CD14-positive monocyte (primary cell): ENCODE results near the gene BCL2. TPM values are rescaled to one million over a fixed set of nuclear protein-coding genes. Genes with fewer than 3 reads are reported as not detected.

Experiments
- DNase-seq, 3 donors: peaks; one replicate each; pipeline ENCODE4 v3.0.0-alpha.2; 2011 to 2022
- H2AFZ ChIP-seq: 2 replicates; pipeline ENCODE4 v1.6.0; 2012; ENCODE audit warnings: mild to moderate bottlenecking, low read depth, low read length, inconsistent platforms; ENCODE audit not compliant: insufficient read depth, poor library complexity, severe bottlenecking
- H3K27ac ChIP-seq, 2 donors: 1 replicate in 1 of 2; 2 replicates in 1 of 2; pipeline ENCODE4 v1.5.1; 2012 to 2013; ENCODE audit warnings: low read length in 2 of 2, control low read depth in 1 of 2, inconsistent platforms in 1 of 2, low read depth in 1 of 2, mild to moderate bottlenecking in 1 of 2
- H3K27me3 ChIP-seq, 2 donors: one replicate each; pipeline versions ENCODE4 v1.6.0 to v1.6.1; 2011 to 2013; ENCODE audit warnings: low read length in 2 of 2; ENCODE audit not compliant: control insufficient read depth in 2 of 2, insufficient read depth in 2 of 2
- H3K36me3 ChIP-seq, 2 donors: replicated peaks in 1 of 2; 1 replicate in 1 of 2; 2 replicates in 1 of 2; pipeline versions ENCODE4 v1.5.1 to v1.6.1; 2012 to 2013; ENCODE audit warnings: low read length in 2 of 2, control low read depth in 1 of 2, inconsistent platforms in 1 of 2, mild to moderate bottlenecking in 1 of 2; ENCODE audit not compliant: insufficient read depth in 2 of 2, control insufficient read depth in 1 of 2
- H3K4me1 ChIP-seq, 2 donors: 1 replicate in 1 of 2; 2 replicates in 1 of 2; pipeline versions ENCODE4 v1.5.1 to v1.6.1; 2012 to 2013; ENCODE audit warnings: low read length in 2 of 2, control low read depth in 1 of 2, inconsistent platforms in 1 of 2, mild to moderate bottlenecking in 1 of 2, moderate library complexity in 1 of 2; ENCODE audit not compliant: insufficient read depth in 2 of 2, control insufficient read depth in 1 of 2
- H3K4me2 ChIP-seq: replicated peaks from 2 replicates; pipeline ENCODE3; 2012; ENCODE audit warnings: low read length, moderate library complexity, mild to moderate bottlenecking; ENCODE audit not compliant: poor library complexity, severe bottlenecking; ENCODE audit errors: extremely low read depth
- H3K4me3 ChIP-seq, 3 experiments: fragments of 200-600 bp in 1 of 3; sonication (generic) in 1 of 3; replicated peaks in 1 of 3; 1 replicate in 2 of 3; 2 replicates in 1 of 3; pipeline ENCODE4 v1.5.1; 2011 to 2013; ENCODE audit warnings: low read length in 3 of 3, mild to moderate bottlenecking in 3 of 3, control low read depth in 2 of 3, low read depth in 2 of 3, inconsistent platforms in 1 of 3, moderate library complexity in 1 of 3
- H3K79me2 ChIP-seq: 2 replicates; pipeline ENCODE4 v1.6.0; 2012; ENCODE audit warnings: mild to moderate bottlenecking, control low read depth, inconsistent platforms, low read length, moderate library complexity; ENCODE audit not compliant: insufficient read depth
- H3K9ac ChIP-seq: 2 replicates; pipeline ENCODE4 v1.6.0; 2017; ENCODE audit warnings: low read length, mild to moderate bottlenecking; ENCODE audit not compliant: insufficient read depth, poor library complexity, severe bottlenecking
- H3K9me3 ChIP-seq, 2 donors: replicated peaks in 1 of 2; 1 replicate in 1 of 2; 2 replicates in 1 of 2; pipeline versions ENCODE4 v1.5.1 to v1.6.1; 2012 to 2013; ENCODE audit warnings: low read length in 2 of 2, control low read depth in 1 of 2; ENCODE audit not compliant: control insufficient read depth in 1 of 2, insufficient read depth in 1 of 2
- H4K20me1 ChIP-seq: 2 replicates; pipeline ENCODE4 v1.6.0; 2012; ENCODE audit warnings: mild to moderate bottlenecking, low read length, control low read depth, moderate library complexity; ENCODE audit not compliant: insufficient read depth
- H3K27ac Mint-ChIP-seq, 7 donors: one replicate each; pipeline ENCODE4 v1.8.0; 2020; ENCODE audit warnings: mild to moderate bottlenecking in 7 of 7, mixed read lengths in 7 of 7, moderate library complexity in 6 of 7, inconsistent platforms in 2 of 7
- H3K27me3 Mint-ChIP-seq, 3 donors: one replicate each; pipeline ENCODE4 v1.8.0; 2021 to 2022; ENCODE audit warnings: low read depth in 3 of 3, mild to moderate bottlenecking in 3 of 3, mixed read lengths in 3 of 3, moderate library complexity in 3 of 3, inconsistent platforms in 1 of 3
- H3K36me3 Mint-ChIP-seq, 2 donors: one replicate each; pipeline ENCODE4 v1.8.0; 2020; ENCODE audit warnings: mixed read lengths in 2 of 2, inconsistent platforms in 1 of 2, mild to moderate bottlenecking in 1 of 2
- H3K4me1 Mint-ChIP-seq: one replicate; pipeline ENCODE4 v1.8.0; 2020; ENCODE audit warnings: mild to moderate bottlenecking, mixed read lengths
- H3K4me3 Mint-ChIP-seq, 2 donors: one replicate each; pipeline ENCODE4 v1.8.0; 2020; ENCODE audit warnings: mild to moderate bottlenecking in 2 of 2, mixed read lengths in 2 of 2, moderate library complexity in 1 of 2
- H3K9me3 Mint-ChIP-seq, 7 donors: one replicate each; pipeline ENCODE4 v1.8.0; 2020 to 2022; ENCODE audit warnings: mixed read lengths in 7 of 7, mild to moderate bottlenecking in 6 of 7, moderate library complexity in 6 of 7, inconsistent platforms in 2 of 7
- WGBS: methylation state at CpG from one replicate; pipeline ENCODE4 v1.1.5; 2013; ENCODE audit warnings: missing lambda C conversion rate; ENCODE audit not compliant: insufficient coverage; 5-methylcytosine and 5-hydroxymethylcytosine counted together
- intact Hi-C, 2 donors: fragments of 100-400 bp; cut with micrococcal nuclease; formaldehyde crosslinking; loops; one replicate each; pipeline versions ENCODE4 v1.15.0 to v1.15.1; 2023
- polyA plus RNA-seq, 3 donors: library from polyadenylated mRNA; depleted of rRNA in 1 of 3; unstranded in 2 of 3; stranded (reverse) in 1 of 3; fragments of 300-500 nt in 2 of 3; fragments of >200 nt in 1 of 3; fragmentation: Illumina TruSeq in 2 of 3; gene quantifications; 1 replicate in 2 of 3; 2 replicates in 1 of 3; pipeline ENCODE4 v1.2.3, GENCODE V29; 2012 to 2021
- TF ChIP-seq, protein P1 (sequence below): fragments of 200-600 bp; IDR thresholded peaks from one replicate; pipeline ENCODE4 v1.8.0; 2022; ENCODE audit warnings: antibody characterized with exemption, mild to moderate bottlenecking

BCL2 gene
- polyA plus RNA-seq, 3 donors = 0.58 to 2.5 (median 1.1) TPM

GRCh38 chr18:63164396-63164795, 155.2 kb downstream of the BCL2 start:
- no peaks in the 10 kb centered on the region for H3K36me3 ChIP-seq
- H3K9me3 Mint-ChIP-seq = peaks cover 0 to 3% (median 0%) of the 10 kb centered on the region in 7 donors
- no peak overlapping the region for H3K27ac ChIP-seq
- H3K9ac ChIP-seq = no peak overlapping the region
- H3K4me3 Mint-ChIP-seq = no peak overlapping the region
- DNase-seq = no peak
- no peaks in the 10 kb centered on the region for H4K20me1 ChIP-seq
- H3K4me1 ChIP-seq = peaks cover 21 to 28% of the 10 kb centered on the region in 2 donors
- H3K27ac Mint-ChIP-seq = no peak overlapping the region
- H3K79me2 ChIP-seq = no peaks in the 10 kb centered on the region
- H3K4me2 ChIP-seq = no peak overlapping the region
- H3K9me3 ChIP-seq = no peaks in the 10 kb centered on the region
- no peak overlapping the region for H2AFZ ChIP-seq
- no peaks in the 10 kb centered on the region for H3K27me3 Mint-ChIP-seq
- H3K36me3 Mint-ChIP-seq = peaks cover 0 to 5% of the 10 kb centered on the region in 2 donors
- no peaks in the 10 kb centered on the region for H3K27me3 ChIP-seq
- TF ChIP-seq, protein P1, sequence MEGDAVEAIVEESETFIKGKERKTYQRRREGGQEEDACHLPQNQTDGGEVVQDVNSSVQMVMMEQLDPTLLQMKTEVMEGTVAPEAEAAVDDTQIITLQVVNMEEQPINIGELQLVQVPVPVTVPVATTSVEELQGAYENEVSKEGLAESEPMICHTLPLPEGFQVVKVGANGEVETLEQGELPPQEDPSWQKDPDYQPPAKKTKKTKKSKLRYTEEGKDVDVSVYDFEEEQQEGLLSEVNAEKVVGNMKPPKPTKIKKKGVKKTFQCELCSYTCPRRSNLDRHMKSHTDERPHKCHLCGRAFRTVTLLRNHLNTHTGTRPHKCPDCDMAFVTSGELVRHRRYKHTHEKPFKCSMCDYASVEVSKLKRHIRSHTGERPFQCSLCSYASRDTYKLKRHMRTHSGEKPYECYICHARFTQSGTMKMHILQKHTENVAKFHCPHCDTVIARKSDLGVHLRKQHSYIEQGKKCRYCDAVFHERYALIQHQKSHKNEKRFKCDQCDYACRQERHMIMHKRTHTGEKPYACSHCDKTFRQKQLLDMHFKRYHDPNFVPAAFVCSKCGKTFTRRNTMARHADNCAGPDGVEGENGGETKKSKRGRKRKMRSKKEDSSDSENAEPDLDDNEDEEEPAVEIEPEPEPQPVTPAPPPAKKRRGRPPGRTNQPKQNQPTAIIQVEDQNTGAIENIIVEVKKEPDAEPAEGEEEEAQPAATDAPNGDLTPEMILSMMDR = no peak
- H3K4me3 ChIP-seq = no peak overlapping the region
- H3K4me1 Mint-ChIP-seq = peaks cover 29% of the 10 kb centered on the region
- 83% methylated on average over 1 of the region's 1 CpG for WGBS
- intact Hi-C loops = no loop called here

DNA sequence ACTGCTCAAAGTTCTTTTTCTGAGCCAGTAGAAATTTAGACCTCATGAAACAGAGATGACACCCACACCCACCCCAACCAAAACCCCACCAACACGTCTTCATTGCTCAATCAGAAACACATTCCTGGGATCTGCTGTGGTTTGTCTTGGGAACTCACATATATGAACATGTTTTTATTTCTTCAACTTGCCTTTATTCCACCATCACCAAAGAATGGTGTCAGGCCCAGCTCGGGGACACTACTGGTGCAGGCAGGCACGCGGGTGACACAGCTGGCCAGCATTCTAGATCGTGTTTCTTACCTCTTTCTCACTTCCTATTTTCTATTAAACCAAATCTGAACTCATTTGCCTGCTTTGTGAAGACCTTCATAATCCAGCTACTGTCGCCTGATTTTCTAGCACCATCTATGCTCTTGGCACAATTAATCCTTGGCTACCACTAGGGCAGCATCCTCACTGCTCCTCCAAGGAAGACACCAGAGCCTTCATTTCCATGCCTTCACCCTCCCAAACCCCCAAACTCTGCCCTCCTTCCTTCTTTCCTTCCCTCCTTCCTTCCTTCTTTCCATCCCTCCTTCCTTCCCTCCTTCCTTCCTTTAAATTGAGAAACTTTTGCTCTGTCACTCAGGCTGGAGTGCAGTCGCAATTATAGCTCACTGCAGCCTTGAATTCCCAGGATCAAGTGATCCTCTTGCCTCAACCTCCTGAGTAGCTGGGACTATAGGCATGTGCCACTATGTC, 157.1 kb downstream of the BCL2 start:
- H3K27me3 Mint-ChIP-seq = no peaks in the 10 kb centered on the region
- Histone ChIP-seq H3K27ac (peak overlapping the region; percentile 39 to 59), H3K4me2 (no peak overlapping the region), H3K79me2 (no peaks in the 10 kb centered on the region), H4K20me1 (no peaks in the 10 kb centered on the region), H2AFZ (no peak overlapping the region), H3K4me3 (no peak overlapping the region), H3K27me3 (no peaks in the 10 kb centered on the region), H3K36me3 (no peaks in the 10 kb centered on the region), H3K9ac (no peak overlapping the region), H3K9me3 (no peaks in the 10 kb centered on the region), H3K4me1 (peaks cover 21 to 28% of the 10 kb centered on the region in 2 donors)
- H3K36me3 Mint-ChIP-seq = peaks cover 0 to 5% of the 10 kb centered on the region in 2 donors
- DNase-seq = peak; percentile 56 to 70 (median 63)
- TF ChIP-seq, protein P1 = no peak
- no peak overlapping the region for H3K4me3 Mint-ChIP-seq
- WGBS = 17% methylated on average over 6 of the region's 7 CpGs
- peaks cover 29% of the 10 kb centered on the region for H3K4me1 Mint-ChIP-seq
- peaks cover 0 to 3% (median 0%) of the 10 kb centered on the region in 7 donors for H3K9me3 Mint-ChIP-seq
- intact Hi-C loops = no loop called here
- peak overlapping the region; percentile 77 to 93 (median 88) for H3K27ac Mint-ChIP-seq
